Neuronal stem cell (in vitro differentiated cells): ENCODE data around the gene PCDH1.

Source experiments
- DNase-seq: peaks from one replicate; pipeline ENCODE4 v3.0.0-alpha.2; 2013; ENCODE audit warnings: low spot score
- H2AFZ ChIP-seq: one replicate; pipeline ENCODE4 v1.6.1; 2013; ENCODE audit warnings: mild to moderate bottlenecking, low read length, inconsistent platforms
- H2AK5ac ChIP-seq: 2 replicates; pipeline ENCODE4 v1.6.1; 2013; ENCODE audit warnings: low read depth, mild to moderate bottlenecking, inconsistent platforms, low read length, moderate library complexity, mixed read lengths
- H2BK120ac ChIP-seq: 2 replicates; pipeline ENCODE4 v1.6.1; 2013; ENCODE audit warnings: low read depth, mild to moderate bottlenecking, inconsistent platforms, low read length, moderate library complexity, mixed read lengths
- H2BK12ac ChIP-seq: one replicate; pipeline ENCODE4 v1.6.1; 2013; ENCODE audit warnings: low read length, inconsistent platforms
- H2BK15ac ChIP-seq: 2 replicates; pipeline ENCODE4 v1.6.1; 2013; ENCODE audit warnings: mild to moderate bottlenecking, low read length, inconsistent platforms, mixed read lengths
- H2BK5ac ChIP-seq: one replicate; pipeline ENCODE4 v1.6.1; 2013; ENCODE audit warnings: inconsistent platforms, mild to moderate bottlenecking, low read length, moderate library complexity
- H3K14ac ChIP-seq: one replicate; pipeline ENCODE4 v1.6.1; 2013; ENCODE audit warnings: low read length, inconsistent platforms
- H3K18ac ChIP-seq: 2 replicates; pipeline ENCODE4 v1.6.1; 2013; ENCODE audit warnings: low read length, inconsistent platforms
- H3K23ac ChIP-seq: 2 replicates; pipeline ENCODE4 v1.6.1; 2013; ENCODE audit warnings: low read depth, mild to moderate bottlenecking, mixed read lengths, low read length, inconsistent platforms; ENCODE audit not compliant: poor library complexity
- H3K27ac ChIP-seq: replicated peaks from 3 replicates; pipeline ENCODE4 v1.5.1; 2013; ENCODE audit warnings: low read length, inconsistent platforms
- H3K27me3 ChIP-seq, 3 experiments: 2 replicates each; pipeline ENCODE4 v1.6.1; 2013; ENCODE audit warnings: low read length in 3 of 3, mild to moderate bottlenecking in 2 of 3, inconsistent platforms in 1 of 3, low read depth in 1 of 3, mixed read lengths in 1 of 3, moderate library complexity in 1 of 3; ENCODE audit not compliant: control insufficient read depth in 3 of 3, insufficient read depth in 3 of 3
- H3K36me3 ChIP-seq, 2 donors: replicated peaks in 1 of 2; 2 replicates each; pipeline ENCODE4 v1.6.1; 2013; ENCODE audit warnings: low read length in 2 of 2; ENCODE audit not compliant: control insufficient read depth in 2 of 2, insufficient read depth in 2 of 2
- H3K4ac ChIP-seq: 2 replicates; pipeline ENCODE4 v1.6.1; 2013; ENCODE audit warnings: inconsistent platforms, mild to moderate bottlenecking, low read length, moderate library complexity
- H3K4me1 ChIP-seq, 2 donors: 1 replicate in 1 of 2; 2 replicates in 1 of 2; pipeline ENCODE4 v1.6.1; 2013; ENCODE audit warnings: low read length in 2 of 2, low read depth in 1 of 2; ENCODE audit not compliant: control insufficient read depth in 2 of 2, insufficient read depth in 1 of 2
- H3K4me2 ChIP-seq: one replicate; pipeline ENCODE4 v1.6.1; 2013; ENCODE audit warnings: mild to moderate bottlenecking, low read length, inconsistent platforms; ENCODE audit not compliant: insufficient read depth, poor library complexity, severe bottlenecking
- H3K4me3 ChIP-seq, 2 donors: 2 replicates each; pipeline ENCODE4 v1.5.1; 2013; ENCODE audit warnings: low read length in 2 of 2, mild to moderate bottlenecking in 2 of 2, inconsistent platforms in 1 of 2, moderate library complexity in 1 of 2
- H3K79me1 ChIP-seq: one replicate; pipeline ENCODE4 v1.6.1; 2013; ENCODE audit warnings: low read depth, mild to moderate bottlenecking, inconsistent platforms, low read length, moderate library complexity
- H3K9ac ChIP-seq: one replicate; pipeline ENCODE4 v1.6.1; 2013; ENCODE audit warnings: mild to moderate bottlenecking, low read depth, low read length, inconsistent platforms; ENCODE audit not compliant: poor library complexity
- H3K9me3 ChIP-seq, 2 donors: replicated peaks in 1 of 2; 2 replicates each; pipeline versions ENCODE3 to v1.6.1; 2013; ENCODE audit warnings: low read length in 2 of 2, mild to moderate bottlenecking in 2 of 2, inconsistent platforms in 1 of 2, low read depth in 1 of 2, mixed read lengths in 1 of 2, moderate library complexity in 1 of 2; ENCODE audit not compliant: control insufficient read depth in 2 of 2, insufficient read depth in 1 of 2
- H4K8ac ChIP-seq: one replicate; pipeline ENCODE4 v1.6.1; 2013; ENCODE audit warnings: low read depth, mild to moderate bottlenecking, inconsistent platforms, low read length, moderate library complexity
- H4K91ac ChIP-seq: one replicate; pipeline ENCODE4 v1.6.1; 2013; ENCODE audit warnings: low read length, low read depth, mild to moderate bottlenecking, inconsistent platforms; ENCODE audit not compliant: poor library complexity
- WGBS, 2 donors: extraction: QIAGEN DNeasy Blood & Tissue Kit; methylation state at CpG; one replicate each; pipeline ENCODE4 v1.1.7; 2013; ENCODE audit warnings: missing lambda C conversion rate in 2 of 2, mixed read lengths in 1 of 2; ENCODE audit not compliant: insufficient read length in 2 of 2, insufficient replicate concordance in 1 of 2; ENCODE audit errors: extremely low coverage in 2 of 2; 5-methylcytosine and 5-hydroxymethylcytosine counted together

PCDH1 gene

GRCh38 chr5:141906972-141907371, 28.8 kb upstream of the PCDH1 start:
- no CpG with 5 or more reads among the region's 1 CpG for whole genome bisulfite sequencing, 2 donors
- Histone ChIP-seq H2AFZ (no peak overlapping the region), H2AK5ac (no peak overlapping the region), H3K79me1 (no peaks in the 10 kb centered on the region), H3K36me3 (no peaks in the 10 kb centered on the region), H3K9me3 (no peaks in the 10 kb centered on the region), H3K4me1 (peaks cover 0 to 2% of the 10 kb centered on the region in 2 donors), H3K27me3 (no peaks in the 10 kb centered on the region), H2BK15ac (no peak overlapping the region), H4K8ac (no peak overlapping the region), H4K91ac (no peak overlapping the region), H2BK5ac (no peak overlapping the region), H3K4me2 (no peak overlapping the region), H2BK120ac (no peak overlapping the region), H3K14ac (no peak overlapping the region), H3K4me3 (no peak overlapping the region), H3K27ac (no peak overlapping the region), H3K23ac (no peak overlapping the region), H3K4ac (no peak overlapping the region), H2BK12ac (no peak overlapping the region), H3K9ac (no peak overlapping the region), H3K18ac (no peak overlapping the region)
- no peak for DNase-seq

DNA sequence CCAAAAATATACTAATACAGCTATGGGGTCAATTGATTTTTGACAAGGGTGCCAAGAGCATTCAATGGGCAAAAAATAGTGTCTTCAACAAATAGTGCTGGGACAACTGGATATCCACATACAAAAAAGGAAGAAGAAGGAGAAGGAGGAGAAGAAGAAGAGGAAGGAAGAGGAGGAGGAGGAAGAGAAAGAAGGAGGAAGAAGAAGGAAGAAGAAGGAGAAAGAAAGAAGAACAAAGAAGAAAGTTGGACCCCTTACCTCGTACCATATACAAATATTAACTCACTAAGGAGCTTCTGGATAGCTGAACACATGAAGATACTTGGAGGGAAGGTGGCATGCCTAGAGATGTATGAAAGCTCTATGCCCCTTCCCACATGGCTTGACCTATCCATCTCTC, 28.3 kb upstream of the PCDH1 start:
- Histone ChIP-seq H2AK5ac (no peak overlapping the region), H2AFZ (no peak overlapping the region), H3K27me3 (no peaks in the 10 kb centered on the region), H3K4me1 (peaks cover 0 to 2% of the 10 kb centered on the region in 2 donors), H3K18ac (no peak overlapping the region), H3K36me3 (no peaks in the 10 kb centered on the region), H3K9ac (no peak overlapping the region), H4K8ac (no peak overlapping the region), H2BK120ac (no peak overlapping the region), H2BK12ac (no peak overlapping the region), H2BK15ac (no peak overlapping the region), H4K91ac (no peak overlapping the region), H3K4ac (no peak overlapping the region), H3K27ac (no peak overlapping the region), H3K4me2 (no peak overlapping the region), H2BK5ac (no peak overlapping the region), H3K14ac (no peak overlapping the region), H3K23ac (no peak overlapping the region), H3K79me1 (no peaks in the 10 kb centered on the region), H3K9me3 (no peaks in the 10 kb centered on the region), H3K4me3 (no peak overlapping the region)
- no peak for DNase-seq
- no CpG with 5 or more reads among the region's 1 CpG for WGBS, 2 donors

- H3K27ac ChIP-seq: no peak overlapping the region
- no peak for DNase-seq
- no peaks in the 10 kb centered on the region for H3K79me1 ChIP-seq
- no peaks in the 10 kb centered on the region for H3K36me3 ChIP-seq
- no peak overlapping the region for H2BK120ac ChIP-seq
- no peak overlapping the region for H2AFZ ChIP-seq
- H3K9me3 ChIP-seq: no peaks in the 10 kb centered on the region
- H3K4me2 ChIP-seq: no peak overlapping the region
- no peak overlapping the region for H4K91ac ChIP-seq
- WGBS, 2 donors: no CpG with 5 or more reads among the region's 5 CpGs
- no peak overlapping the region for H2BK15ac ChIP-seq
- peaks cover 0 to 2% of the 10 kb centered on the region in 2 donors for H3K4me1 ChIP-seq
- H3K4ac ChIP-seq: no peak overlapping the region
- no peak overlapping the region for H3K18ac ChIP-seq
- no peaks in the 10 kb centered on the region for H3K27me3 ChIP-seq
- no peak overlapping the region for H3K14ac ChIP-seq
- H2AK5ac ChIP-seq: no peak overlapping the region
- no peak overlapping the region for H3K9ac ChIP-seq
- no peak overlapping the region for H2BK5ac ChIP-seq
- no peak overlapping the region for H3K4me3 ChIP-seq
- H3K23ac ChIP-seq: no peak overlapping the region
- no peak overlapping the region for H4K8ac ChIP-seq
- no peak overlapping the region for H2BK12ac ChIP-seq
These were observed 26.3 kb upstream of the PCDH1 start for GRCh38 chr5:141904551-141904950.

- Histone ChIP-seq H3K4me1 (peaks cover 0 to 2% of the 10 kb centered on the region in 2 donors), H2BK120ac (no peak overlapping the region), H3K9ac (no peak overlapping the region), H3K36me3 (no peaks in the 10 kb centered on the region), H3K14ac (no peak overlapping the region), H2BK15ac (no peak overlapping the region), H3K4me2 (no peak overlapping the region), H2BK5ac (no peak overlapping the region), H3K79me1 (no peaks in the 10 kb centered on the region), H3K27ac (no peak overlapping the region), H2BK12ac (no peak overlapping the region), H3K18ac (no peak overlapping the region), H3K27me3 (no peaks in the 10 kb centered on the region), H4K8ac (no peak overlapping the region), H3K9me3 (no peaks in the 10 kb centered on the region), H2AFZ (no peak overlapping the region), H2AK5ac (no peak overlapping the region), H3K4ac (no peak overlapping the region), H4K91ac (no peak overlapping the region), H3K4me3 (no peak overlapping the region), H3K23ac (no peak overlapping the region)
- WGBS, 2 donors: no CpG with 5 or more reads among the region's 4 CpGs
- DNase-seq: no peak
These were observed 25.1 kb upstream of the PCDH1 start for GRCh38 chr5:141903261-141903660.
